Measurements from ENCODE around the gene LRP1B.

DNA sequence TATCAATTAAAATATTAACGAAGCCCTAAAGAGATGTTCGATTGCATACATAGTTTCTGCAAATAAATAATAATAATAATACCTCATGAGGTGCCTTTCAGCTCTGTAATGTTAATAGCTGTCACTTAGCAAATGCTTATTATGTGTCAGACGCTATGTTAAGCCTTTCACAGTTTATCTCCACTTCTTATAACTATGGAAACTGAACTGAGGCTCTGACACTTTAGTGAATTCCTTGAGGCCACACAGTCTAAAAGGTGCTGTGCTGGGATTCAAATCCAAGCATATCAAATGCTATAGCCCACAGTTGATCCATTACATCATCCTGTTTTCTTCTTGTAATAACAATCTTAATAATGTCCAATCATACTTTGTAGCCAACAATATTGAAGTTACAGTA, 1779.1 kb downstream of the LRP1B start:
- TF ChIP-seq YY1 (IDR thresholded peaks at IDR 0.05) (no peak), FOXA1 (IDR thresholded peaks at IDR 0.05) (no peak), SP1 (IDR thresholded peaks at IDR 0.05) (no peak)
- TF ChIP-seq, protein P1, sequence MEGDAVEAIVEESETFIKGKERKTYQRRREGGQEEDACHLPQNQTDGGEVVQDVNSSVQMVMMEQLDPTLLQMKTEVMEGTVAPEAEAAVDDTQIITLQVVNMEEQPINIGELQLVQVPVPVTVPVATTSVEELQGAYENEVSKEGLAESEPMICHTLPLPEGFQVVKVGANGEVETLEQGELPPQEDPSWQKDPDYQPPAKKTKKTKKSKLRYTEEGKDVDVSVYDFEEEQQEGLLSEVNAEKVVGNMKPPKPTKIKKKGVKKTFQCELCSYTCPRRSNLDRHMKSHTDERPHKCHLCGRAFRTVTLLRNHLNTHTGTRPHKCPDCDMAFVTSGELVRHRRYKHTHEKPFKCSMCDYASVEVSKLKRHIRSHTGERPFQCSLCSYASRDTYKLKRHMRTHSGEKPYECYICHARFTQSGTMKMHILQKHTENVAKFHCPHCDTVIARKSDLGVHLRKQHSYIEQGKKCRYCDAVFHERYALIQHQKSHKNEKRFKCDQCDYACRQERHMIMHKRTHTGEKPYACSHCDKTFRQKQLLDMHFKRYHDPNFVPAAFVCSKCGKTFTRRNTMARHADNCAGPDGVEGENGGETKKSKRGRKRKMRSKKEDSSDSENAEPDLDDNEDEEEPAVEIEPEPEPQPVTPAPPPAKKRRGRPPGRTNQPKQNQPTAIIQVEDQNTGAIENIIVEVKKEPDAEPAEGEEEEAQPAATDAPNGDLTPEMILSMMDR (IDR thresholded peaks at IDR 0.05; ENCODE audit: low read depth, low read length, missing input control): no peak
- TF ChIP-seq, protein P2, sequence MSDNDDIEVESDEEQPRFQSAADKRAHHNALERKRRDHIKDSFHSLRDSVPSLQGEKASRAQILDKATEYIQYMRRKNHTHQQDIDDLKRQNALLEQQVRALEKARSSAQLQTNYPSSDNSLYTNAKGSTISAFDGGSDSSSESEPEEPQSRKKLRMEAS (IDR thresholded peaks at IDR 0.05): no peak
- TF ChIP-seq, protein P3, sequence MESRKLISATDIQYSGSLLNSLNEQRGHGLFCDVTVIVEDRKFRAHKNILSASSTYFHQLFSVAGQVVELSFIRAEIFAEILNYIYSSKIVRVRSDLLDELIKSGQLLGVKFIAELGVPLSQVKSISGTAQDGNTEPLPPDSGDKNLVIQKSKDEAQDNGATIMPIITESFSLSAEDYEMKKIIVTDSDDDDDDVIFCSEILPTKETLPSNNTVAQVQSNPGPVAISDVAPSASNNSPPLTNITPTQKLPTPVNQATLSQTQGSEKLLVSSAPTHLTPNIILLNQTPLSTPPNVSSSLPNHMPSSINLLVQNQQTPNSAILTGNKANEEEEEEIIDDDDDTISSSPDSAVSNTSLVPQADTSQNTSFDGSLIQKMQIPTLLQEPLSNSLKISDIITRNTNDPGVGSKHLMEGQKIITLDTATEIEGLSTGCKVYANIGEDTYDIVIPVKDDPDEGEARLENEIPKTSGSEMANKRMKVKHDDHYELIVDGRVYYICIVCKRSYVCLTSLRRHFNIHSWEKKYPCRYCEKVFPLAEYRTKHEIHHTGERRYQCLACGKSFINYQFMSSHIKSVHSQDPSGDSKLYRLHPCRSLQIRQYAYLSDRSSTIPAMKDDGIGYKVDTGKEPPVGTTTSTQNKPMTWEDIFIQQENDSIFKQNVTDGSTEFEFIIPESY (IDR thresholded peaks at IDR 0.05): no peak
